GM19239 (cell line): ENCODE results near the gene SRL.
"Not testable (repeated sequence)": the region's sequence is repeated elsewhere in the genome, so short reads cannot be mapped to it uniquely, and the experiment has no call there.

Experiments
- DNase-seq: peaks from one replicate; pipeline ENCODE4 v3.0.0; 2011; ENCODE audit warnings: low spot score; ENCODE audit not compliant: insufficient read length
- FAIRE-seq: peaks from 2 replicates; lab custom pipeline; 2011; peaks lifted over from hg19 to GRCh38; lab: Jason Lieb, UNC

Gene SRL

GRCh38 chr16:4261557-4262172 is 19.8 kb upstream of the SRL start:
- DNase-seq (no peak), FAIRE-seq (no peak)

DNA sequence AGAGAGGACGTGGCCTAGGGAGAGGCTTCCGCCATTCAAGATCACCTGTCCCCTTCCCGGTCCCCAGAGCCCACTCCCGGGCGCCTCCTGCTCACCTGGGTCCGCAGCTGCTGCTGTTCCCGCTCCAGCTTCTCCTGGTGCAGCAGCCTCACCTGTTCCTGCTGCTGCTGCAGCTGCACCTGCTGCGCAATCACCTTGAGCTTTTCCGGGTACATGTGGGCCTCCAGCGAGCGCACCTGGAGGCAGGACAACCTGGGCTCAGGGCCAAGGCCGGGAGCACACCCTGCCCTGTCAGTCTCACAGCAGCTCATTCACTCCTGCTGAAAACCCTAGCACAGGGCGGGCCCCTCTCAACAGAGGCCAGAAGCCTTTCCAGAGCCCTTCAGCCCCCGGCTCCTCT is 18.5 kb upstream of the SRL start:
- no peak for FAIRE-seq

GRCh38 chr16:4257646-4258556 is 16.0 kb upstream of the SRL start:
- no peak for FAIRE-seq
- no peak for DNase-seq

More for the DNA sequence above, 18.5 kb upstream of the SRL start:
- no peak for DNase-seq

- peak; percentile 99 for DNase-seq
Measured at GRCh38 chr16:4253394-4254150, 11.7 kb upstream of the SRL start.

DNA sequence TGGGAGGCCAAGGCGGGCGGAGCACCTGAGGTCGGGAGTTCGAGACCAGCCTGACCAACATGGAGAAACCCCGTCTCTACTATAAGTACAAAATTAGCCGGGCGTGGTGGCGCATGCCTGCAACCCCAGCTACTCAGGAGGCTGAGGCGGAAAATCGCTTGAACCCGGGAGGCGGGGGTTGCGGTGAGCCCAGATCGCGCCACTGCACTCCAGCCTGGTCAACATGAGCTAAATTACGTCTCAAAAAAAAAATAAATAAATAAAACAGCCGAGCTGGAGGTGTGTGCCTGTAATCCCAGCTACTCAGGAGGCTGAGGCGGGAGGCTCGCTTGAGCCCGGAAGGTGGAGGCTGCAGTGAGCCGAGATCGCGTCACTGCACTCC is 11.1 kb upstream of the SRL start:
- FAIRE-seq, DNase-seq: not testable (repeated sequence)

More at GRCh38 chr16:4253394-4254150, 11.7 kb upstream of the SRL start:
- no peak for FAIRE-seq

GRCh38 chr16:4249530-4250308 is 7.8 kb upstream of the SRL start:
- no peak for FAIRE-seq
- no peak for DNase-seq

DNA sequence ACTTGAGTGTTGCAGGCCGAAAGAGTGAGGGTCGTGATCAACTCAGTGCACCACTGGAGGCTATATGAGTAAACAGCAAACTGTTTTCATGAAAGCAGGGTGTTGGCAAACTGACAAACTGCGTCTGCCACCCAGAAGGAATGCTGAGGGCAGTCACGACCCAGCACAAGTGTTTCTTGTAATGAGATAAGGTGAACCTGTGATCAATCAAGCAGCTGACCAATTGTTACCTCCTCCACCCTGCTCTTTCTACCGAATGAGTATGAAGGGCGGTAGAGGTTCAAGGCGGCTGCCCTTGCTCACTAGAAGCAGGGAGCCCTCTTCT is 5.5 kb upstream of the SRL start:
- no peak for DNase-seq
- FAIRE-seq, result no peak

DNA sequence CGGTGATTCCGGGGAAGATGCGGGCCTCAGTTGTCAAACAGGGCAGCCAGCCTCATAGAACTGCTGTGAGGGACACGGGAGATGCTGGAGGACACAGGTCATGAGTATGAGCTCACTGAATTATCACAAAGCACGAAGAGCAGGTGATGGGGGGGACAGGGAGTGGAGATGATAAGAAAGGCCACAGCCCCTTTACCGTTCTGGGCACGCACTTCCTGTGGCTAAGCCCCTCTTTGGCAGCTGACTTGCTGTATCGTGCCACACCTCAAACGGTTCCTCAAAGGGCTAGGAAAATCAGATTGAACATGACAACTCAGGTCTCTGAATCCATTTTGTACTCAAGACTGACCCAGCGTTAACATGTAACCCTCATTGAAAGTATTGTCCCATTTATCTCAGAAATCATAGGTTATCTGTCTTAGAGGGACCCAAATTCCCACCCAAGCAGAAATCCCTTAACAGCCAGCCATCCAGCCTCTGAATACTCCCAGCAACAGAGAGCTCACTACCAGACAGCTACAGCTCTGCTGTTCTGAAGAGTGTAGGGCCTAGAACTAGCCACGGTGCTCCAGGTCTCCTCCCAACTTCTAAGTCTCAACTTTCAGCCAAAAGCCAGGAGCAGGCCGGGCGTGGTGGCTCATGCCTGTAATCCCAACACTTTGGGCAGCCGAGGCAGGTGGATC is 5.0 kb upstream of the SRL start:
- FAIRE-seq (no peak), DNase-seq (no peak)

DNA sequence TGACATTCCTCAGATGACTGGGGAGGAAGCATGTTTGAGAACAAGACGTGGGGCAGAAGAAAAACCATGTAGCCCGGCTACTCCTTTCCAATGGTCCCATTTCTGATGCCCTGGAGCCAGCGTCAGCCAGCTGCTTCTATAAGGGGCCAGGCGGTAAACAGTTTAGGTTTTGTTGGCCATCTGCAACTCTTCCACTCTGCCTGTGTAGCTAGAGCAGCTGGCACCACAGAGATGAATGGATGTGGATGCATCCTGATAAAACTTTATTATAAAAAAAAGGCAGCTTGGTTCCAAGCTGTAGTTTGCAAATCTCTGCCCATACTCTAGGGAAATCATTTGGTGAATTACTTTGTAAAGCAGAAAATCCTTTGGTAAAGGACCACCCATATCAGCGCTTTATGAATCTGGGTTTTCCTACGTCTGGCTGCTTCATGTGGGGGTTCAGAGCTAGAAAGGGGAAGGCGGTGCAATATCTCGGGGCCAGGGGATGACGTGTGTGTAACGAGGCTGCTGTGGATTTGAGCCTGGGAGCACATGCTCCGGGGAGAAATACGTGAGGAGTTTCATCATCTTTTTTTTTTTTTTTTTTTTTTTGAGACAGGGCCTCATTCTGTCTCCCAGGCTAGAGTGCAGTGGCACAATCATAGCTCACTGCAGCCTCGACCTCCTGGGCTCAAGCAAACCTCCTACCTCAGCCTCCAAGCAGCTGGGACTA is 3.4 kb upstream of the SRL start:
- FAIRE-seq, result no peak
- DNase-seq, result no peak

GRCh38 chr16:4244254-4245076 is 2.6 kb upstream of the SRL start:
- FAIRE-seq (no peak), DNase-seq (no peak)

GRCh38 chr16:4241258-4241927 is 487 bp downstream of the SRL start:
- FAIRE-seq, result no peak

DNA sequence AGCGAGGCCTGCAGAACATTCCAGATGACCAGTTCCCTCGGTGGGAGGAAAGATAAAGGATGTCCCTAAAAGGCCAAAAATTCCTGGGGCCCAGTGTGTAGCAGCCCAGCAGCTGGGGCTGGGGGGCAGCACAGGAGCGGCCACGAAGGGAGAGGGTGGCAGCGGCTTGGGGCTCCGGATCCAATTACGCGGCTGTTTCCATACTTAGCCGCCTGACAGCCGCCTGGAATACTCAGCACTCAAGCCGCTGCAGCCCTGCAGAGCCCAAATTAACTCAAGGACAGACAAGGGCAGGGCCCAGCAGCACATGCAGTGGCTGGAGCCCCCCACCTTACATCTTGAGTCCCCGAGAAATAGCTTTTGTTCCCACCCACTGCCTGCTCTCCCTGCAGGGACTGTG is 1.3 kb downstream of the SRL start:
- FAIRE-seq, result no peak
- DNase-seq, result no peak

More at GRCh38 chr16:4241258-4241927, 487 bp downstream of the SRL start:
- no peak for DNase-seq

DNA sequence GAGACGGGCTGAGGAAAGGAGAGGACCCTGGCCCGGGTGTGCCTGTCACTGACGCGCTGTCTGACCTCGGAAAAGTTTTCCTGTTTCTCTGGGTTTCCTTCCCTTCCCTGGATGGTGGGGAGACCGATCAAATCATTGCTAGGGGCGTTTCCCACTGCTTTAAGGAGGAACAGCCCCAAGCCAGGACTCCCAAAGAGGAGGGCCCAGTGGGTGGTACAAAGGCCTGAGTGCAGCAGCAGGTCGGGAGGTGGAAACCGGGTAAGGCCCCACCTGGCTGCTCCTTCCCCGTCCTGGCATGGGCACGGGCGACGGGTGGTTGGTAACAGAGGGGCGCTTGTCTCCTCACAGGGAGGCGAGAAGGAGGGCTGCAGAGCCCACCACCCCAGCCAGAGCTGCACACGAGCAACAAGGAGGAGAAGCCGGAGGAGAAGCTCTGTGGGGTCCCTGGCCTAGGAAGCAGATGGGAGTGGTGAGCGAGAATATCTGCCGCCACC is 2.2 kb downstream of the SRL start:
- FAIRE-seq (no peak), DNase-seq (no peak)

GRCh38 chr16:4239020-4239419 is 2.9 kb downstream of the SRL start:
- DNase-seq, result no peak
- FAIRE-seq, result no peak

GRCh38 chr16:4233431-4233830 is 8.4 kb downstream of the SRL start:
- DNase-seq, result no peak
- no peak for FAIRE-seq

DNA sequence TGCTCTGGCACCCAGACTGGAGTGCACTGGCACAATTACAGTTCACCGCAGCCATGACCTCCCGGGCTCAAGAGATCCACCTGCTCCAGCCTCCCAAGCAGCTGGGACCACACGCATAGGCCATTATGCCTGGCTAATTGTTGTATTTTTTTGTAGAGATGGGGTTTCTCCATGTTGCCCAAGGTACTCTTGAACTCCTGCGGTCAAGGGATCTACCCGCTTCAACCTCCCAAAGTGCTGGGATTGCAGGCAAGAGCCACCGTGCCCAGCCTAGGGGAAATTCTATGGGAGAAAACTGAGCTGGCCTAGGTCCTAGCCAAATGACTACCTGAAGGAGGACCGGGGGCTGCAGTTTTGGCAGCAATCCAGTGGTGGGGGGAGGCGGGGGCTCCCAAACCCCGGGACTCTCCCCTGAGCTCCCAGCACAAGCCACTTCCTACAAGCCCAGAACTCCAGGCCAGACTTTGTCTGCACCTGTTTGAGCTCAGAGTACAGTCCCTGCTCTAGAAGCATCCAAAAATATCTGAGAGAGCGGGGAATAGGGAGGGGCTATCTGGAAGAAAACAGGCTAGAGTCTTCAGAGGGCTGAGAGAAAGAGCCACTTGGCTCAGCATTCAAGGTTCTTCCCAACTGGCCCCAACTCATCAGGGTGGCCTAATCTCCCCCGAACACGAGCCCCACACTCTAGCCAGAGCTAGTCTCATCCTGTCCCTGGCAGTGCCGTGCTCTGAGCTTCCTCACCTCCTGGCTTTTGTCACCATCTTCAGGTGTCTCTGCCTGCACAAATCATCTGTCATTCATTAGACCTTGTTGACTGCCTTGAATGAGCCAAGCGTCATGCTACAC is 9.1 kb downstream of the SRL start:
- no peak for FAIRE-seq
- no peak for DNase-seq

DNA sequence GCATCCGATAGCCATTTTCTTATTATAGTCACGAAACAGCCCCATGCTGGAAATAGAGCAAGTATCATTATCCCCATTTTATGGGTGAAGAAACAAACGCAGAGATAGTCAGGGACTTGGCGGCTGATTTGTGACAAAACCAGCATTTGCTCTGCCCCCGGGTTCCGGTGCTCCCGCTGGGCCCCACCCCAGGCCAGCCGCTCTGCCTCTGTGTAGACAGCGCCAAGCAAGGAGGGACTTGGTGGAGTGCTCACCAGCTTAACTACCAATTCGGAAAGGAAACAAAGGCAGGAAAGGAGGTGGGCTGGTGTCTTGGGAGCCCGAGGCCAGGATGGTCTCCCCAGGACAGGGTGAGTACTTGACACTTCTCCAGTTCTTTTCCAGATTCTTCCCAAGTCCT is 10.0 kb downstream of the SRL start:
- FAIRE-seq (no peak), DNase-seq (no peak)
